Measurements from ENCODE around the gene NKX2-3. TPM values are rescaled to one million over a fixed set of nuclear protein-coding genes. Genes with fewer than 3 reads are reported as not detected.
A peak's percentile ranks its signal among the peaks of the same experiment; 100 is the strongest.

NKX2-3 gene
- total RNA-seq, 3 donors from 2014 or later (not counting 1 experiment from before 2014, with no cell fraction given), result not detected

- H3K4me3 Mint-ChIP-seq, result peak overlapping the region; percentile 37
- Histone ChIP-seq H3K4me1 (ENCODE audit: control insufficient read depth, insufficient read depth, low read length) (peaks cover 42% of the 10 kb centered on the region), H3K36me3 (ENCODE audit: control insufficient read depth, insufficient read depth, low read length) (no peaks in the 10 kb centered on the region), H3K27me3 (ENCODE audit: control insufficient read depth, insufficient read depth, low read length) (peaks cover 68% of the 10 kb centered on the region), H3K27ac (ENCODE audit: low read length) (no peak overlapping the region), H3K4me3 (ENCODE audit: low read length) (no peak overlapping the region), H3K9me3 (ENCODE audit: control insufficient read depth, insufficient read depth, low read length) (no peaks in the 10 kb centered on the region)
- H3K27me3 Mint-ChIP-seq (ENCODE audit: low read depth in 2 of 2), result peaks cover 78 to 81% of the 10 kb centered on the region in 2 donors
- H3K27ac Mint-ChIP-seq, result no peak overlapping the region
- ATAC-seq (no peak), DNase-seq (no peak)
- no peak for TF ChIP-seq CTCF (IDR thresholded peaks at IDR 0.05)
- peaks cover 29 to 32% of the 10 kb centered on the region in 2 donors for H3K4me1 Mint-ChIP-seq
- WGBS (ENCODE audit: insufficient coverage), result 11% methylated on average over 23 of the region's 26 CpGs
- no peaks in the 10 kb centered on the region for H3K36me3 Mint-ChIP-seq
- no peaks in the 10 kb centered on the region for H3K9me3 Mint-ChIP-seq
- intact Hi-C loops (cut with micrococcal nuclease), result no loop called here
Observed at GRCh38 chr10:99534450-99534938, 1.8 kb downstream of the NKX2-3 start.

- no peak overlapping the region for H3K4me3 ChIP-seq (ENCODE audit: low read length)
Observed at GRCh38 chr10:99534939-99535763, 2.4 kb downstream of the NKX2-3 start.

GRCh38 chr10:99535764-99536337 lies 3.1 kb downstream of the NKX2-3 start:
- H3K36me3 ChIP-seq (ENCODE audit: control insufficient read depth, insufficient read depth, low read length), result no peaks in the 10 kb centered on the region
- DNase-seq, result no peak
- 15% methylated on average over 42 of the region's 42 CpGs for WGBS (ENCODE audit: insufficient coverage)
- peaks cover 64% of the 10 kb centered on the region for H3K27me3 ChIP-seq (ENCODE audit: control insufficient read depth, insufficient read depth, low read length)
- H3K4me3 ChIP-seq (ENCODE audit: low read length), result no peak overlapping the region
- peaks cover 33% of the 10 kb centered on the region for H3K4me1 ChIP-seq (ENCODE audit: control insufficient read depth, insufficient read depth, low read length)
- no peaks in the 10 kb centered on the region for H3K9me3 ChIP-seq (ENCODE audit: control insufficient read depth, insufficient read depth, low read length)
- Mint-ChIP-seq H3K27me3 (ENCODE audit: low read depth in 2 of 2) (peaks cover 74 to 75% of the 10 kb centered on the region in 2 donors), H3K9me3 (no peaks in the 10 kb centered on the region), H3K36me3 (no peaks in the 10 kb centered on the region), H3K4me1 (peaks cover 18 to 26% of the 10 kb centered on the region in 2 donors), H3K4me3 (peak overlapping the region; percentile 43), H3K27ac (no peak overlapping the region)
- H3K27ac ChIP-seq (ENCODE audit: low read length), result no peak overlapping the region
- intact Hi-C loops (cut with micrococcal nuclease), result no loop called here
- no peak for ATAC-seq
- no peak for TF ChIP-seq CTCF (IDR thresholded peaks at IDR 0.05)

More at GRCh38 chr10:99534939-99535763, 2.4 kb downstream of the NKX2-3 start:
- Histone ChIP-seq H3K27me3 (ENCODE audit: control insufficient read depth, insufficient read depth, low read length) (peaks cover 67% of the 10 kb centered on the region), H3K27ac (ENCODE audit: low read length) (no peak overlapping the region), H3K9me3 (ENCODE audit: control insufficient read depth, insufficient read depth, low read length) (no peaks in the 10 kb centered on the region), H3K36me3 (ENCODE audit: control insufficient read depth, insufficient read depth, low read length) (no peaks in the 10 kb centered on the region), H3K4me1 (ENCODE audit: control insufficient read depth, insufficient read depth, low read length) (peaks cover 39% of the 10 kb centered on the region)
- Mint-ChIP-seq H3K27ac (no peak overlapping the region), H3K4me1 (peaks cover 24 to 32% of the 10 kb centered on the region in 2 donors), H3K4me3 (peak overlapping the region; percentile 37), H3K9me3 (no peaks in the 10 kb centered on the region), H3K27me3 (ENCODE audit: low read depth in 2 of 2) (peaks cover 78 to 80% of the 10 kb centered on the region in 2 donors), H3K36me3 (no peaks in the 10 kb centered on the region)
- peak in 1 of 3 donors; percentile 36 for ATAC-seq
- no peak for TF ChIP-seq CTCF (IDR thresholded peaks at IDR 0.05)
- intact Hi-C loops (cut with micrococcal nuclease), result no loop called here
- 1% methylated on average over 100 of the region's 100 CpGs for WGBS (ENCODE audit: insufficient coverage)
- DNase-seq, result peak in 1 of 2 donors; percentile 16
